ENCODE measurements around the gene MLLT10.
"Not testable (repeated sequence)": the region's sequence is repeated elsewhere in the genome, so short reads cannot be mapped to it uniquely, and the experiment has no call there.

Gene MLLT10

GRCh38 chr10:21531164-21531563 lies 2.9 kb upstream of the MLLT10 start:
- H3K27ac ChIP-seq (ENCODE audit: low read depth, low read length): no peak overlapping the region
- no peaks in the 10 kb centered on the region for H3K9me3 ChIP-seq (ENCODE audit: control insufficient read depth, insufficient read depth, low read depth, low read length)
- H3K4me1 ChIP-seq (ENCODE audit: control insufficient read depth, insufficient read depth, low read length): peaks cover 52% of the 10 kb centered on the region
- no peak overlapping the region for H3K9ac ChIP-seq (ENCODE audit: low read length)
- H3K27me3 ChIP-seq (ENCODE audit: control insufficient read depth, insufficient read depth, low read length): no peaks in the 10 kb centered on the region
- H3K4me3 ChIP-seq (ENCODE audit: low read depth, low read length): no peak overlapping the region
- no peaks in the 10 kb centered on the region for H3K36me3 ChIP-seq (ENCODE audit: control insufficient read depth, insufficient read depth, low read length)

GRCh38 chr10:21532694-21533466 lies 1.2 kb upstream of the MLLT10 start:
- Histone ChIP-seq H3K27ac (ENCODE audit: low read depth, low read length) (peak overlapping the region; percentile 96), H3K9ac (ENCODE audit: low read length) (peak overlapping the region; percentile 95), H3K4me1 (ENCODE audit: control insufficient read depth, insufficient read depth, low read length) (peaks cover 55% of the 10 kb centered on the region)

DNA sequence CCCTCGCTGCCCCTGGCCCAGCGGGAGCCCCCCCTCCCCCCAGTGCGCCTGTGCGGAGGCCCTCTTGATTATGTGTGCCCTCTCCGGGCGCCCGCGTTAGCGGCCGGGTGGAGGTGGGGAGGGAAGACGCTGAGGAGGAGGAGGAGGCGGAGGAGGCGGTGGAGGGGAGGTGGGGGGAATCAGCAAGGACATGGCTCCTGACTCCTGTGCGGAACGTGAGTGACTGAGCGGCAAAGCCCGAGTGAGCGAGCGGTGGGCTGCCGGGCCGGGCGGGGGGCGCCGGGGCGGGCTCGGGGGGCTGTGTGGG lies 201 bp downstream of the MLLT10 start:
- Histone ChIP-seq H3K4me1 (ENCODE audit: control insufficient read depth, insufficient read depth, low read length) (peaks cover 43% of the 10 kb centered on the region), H3K27ac (ENCODE audit: low read depth, low read length) (no peak overlapping the region; the same call in 1 of the 2 replicates), H3K9ac (ENCODE audit: low read length) (peak overlapping the region; percentile 87), H3K36me3 (ENCODE audit: control insufficient read depth, insufficient read depth, low read length) (peaks cover 28% of the 10 kb centered on the region), H3K9me3 (ENCODE audit: control insufficient read depth, insufficient read depth, low read depth, low read length) (no peaks in the 10 kb centered on the region), H3K4me3 (ENCODE audit: low read depth, low read length) (peak overlapping the region; percentile 85), H3K27me3 (ENCODE audit: control insufficient read depth, insufficient read depth, low read length) (no peaks in the 10 kb centered on the region)

More at GRCh38 chr10:21532694-21533466, 1.2 kb upstream of the MLLT10 start:
- no peaks in the 10 kb centered on the region for H3K9me3 ChIP-seq (ENCODE audit: control insufficient read depth, insufficient read depth, low read depth, low read length)
- peaks cover 15% of the 10 kb centered on the region for H3K36me3 ChIP-seq (ENCODE audit: control insufficient read depth, insufficient read depth, low read length)
- no peaks in the 10 kb centered on the region for H3K27me3 ChIP-seq (ENCODE audit: control insufficient read depth, insufficient read depth, low read length)
- peak overlapping the region; percentile 76 for H3K4me3 ChIP-seq (ENCODE audit: low read depth, low read length)

- Histone ChIP-seq H3K4me3 (ENCODE audit: low read depth, low read length) (peak overlapping the region; percentile 85), H3K27me3 (ENCODE audit: control insufficient read depth, insufficient read depth, low read length) (no peaks in the 10 kb centered on the region), H3K9me3 (ENCODE audit: control insufficient read depth, insufficient read depth, low read depth, low read length) (no peaks in the 10 kb centered on the region), H3K27ac (ENCODE audit: low read depth, low read length) (peak overlapping the region; percentile 67; the same call in 1 of the 2 replicates), H3K4me1 (ENCODE audit: control insufficient read depth, insufficient read depth, low read length) (peaks cover 37% of the 10 kb centered on the region), H3K36me3 (ENCODE audit: control insufficient read depth, insufficient read depth, low read length) (peaks cover 34% of the 10 kb centered on the region), H3K9ac (ENCODE audit: low read length) (peak overlapping the region; percentile 89)
Measured at GRCh38 chr10:21534604-21535493, 817 bp downstream of the MLLT10 start.

DNA sequence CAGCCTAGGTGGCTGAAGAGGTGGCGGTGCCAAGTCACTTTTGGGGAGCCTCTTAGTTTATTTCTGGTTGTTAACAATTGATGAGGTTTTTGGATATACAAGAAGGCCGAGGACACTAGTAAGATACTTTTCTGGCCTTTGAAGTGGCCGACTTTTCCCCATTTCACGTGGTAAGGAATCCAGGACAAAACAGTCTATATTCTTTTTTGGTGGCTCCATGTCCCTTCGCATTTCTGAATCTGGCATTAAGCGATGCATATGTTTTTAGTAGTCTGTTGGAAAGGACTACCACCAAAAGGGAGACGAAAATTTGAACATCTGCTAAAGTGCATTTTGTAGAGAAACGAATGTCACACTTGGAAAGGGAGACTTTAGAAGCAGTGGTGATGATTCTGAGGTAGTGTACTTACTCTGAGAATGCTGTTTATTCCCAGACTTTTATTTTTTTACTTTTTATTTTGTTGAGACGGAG lies 1.5 kb downstream of the MLLT10 start:
- H3K27ac ChIP-seq (ENCODE audit: low read depth, low read length): peak overlapping the region; percentile 67; the same call in 1 of the 2 replicates
- H3K4me1 ChIP-seq (ENCODE audit: control insufficient read depth, insufficient read depth, low read length): peaks cover 35% of the 10 kb centered on the region
- peak overlapping the region; percentile 89 for H3K9ac ChIP-seq (ENCODE audit: low read length)

DNA sequence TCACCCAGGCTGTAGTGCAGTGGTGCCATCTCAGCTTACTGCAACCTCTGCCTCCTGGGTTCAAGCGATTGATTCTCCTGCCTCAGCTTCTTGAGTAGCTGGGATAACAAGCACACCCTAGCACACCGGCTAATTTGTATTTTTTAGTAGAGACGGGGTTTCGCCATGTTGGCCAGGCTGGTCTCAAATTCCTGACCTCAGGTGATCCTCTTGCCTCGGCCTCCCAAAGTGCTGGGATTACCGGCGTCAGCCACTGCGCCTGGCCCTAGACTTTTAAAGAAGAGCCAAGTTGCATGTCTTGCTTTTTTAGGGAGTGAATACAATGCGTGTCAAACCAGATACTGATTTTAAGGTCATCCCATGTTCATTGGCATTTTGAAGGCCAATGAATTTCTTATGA lies 1.9 kb downstream of the MLLT10 start:
- not testable (repeated sequence) for H3K9me3 ChIP-seq (ENCODE audit: control insufficient read depth, insufficient read depth, low read depth, low read length); H3K27ac ChIP-seq (ENCODE audit: low read depth, low read length); H3K27me3 ChIP-seq (ENCODE audit: control insufficient read depth, insufficient read depth, low read length)
- H3K9ac ChIP-seq (ENCODE audit: low read length): peak overlapping the region; percentile 89
- H3K4me1 ChIP-seq (ENCODE audit: control insufficient read depth, insufficient read depth, low read length): peaks cover 31% of the 10 kb centered on the region
- peaks cover 45% of the 10 kb centered on the region for H3K36me3 ChIP-seq (ENCODE audit: control insufficient read depth, insufficient read depth, low read length)
- H3K4me3 ChIP-seq (ENCODE audit: low read depth, low read length): peak overlapping the region; percentile 85

More for the DNA sequence above, 1.5 kb downstream of the MLLT10 start:
- Histone ChIP-seq H3K27me3 (ENCODE audit: control insufficient read depth, insufficient read depth, low read length) (no peaks in the 10 kb centered on the region), H3K9me3 (ENCODE audit: control insufficient read depth, insufficient read depth, low read depth, low read length) (no peaks in the 10 kb centered on the region), H3K36me3 (ENCODE audit: control insufficient read depth, insufficient read depth, low read length) (peaks cover 41% of the 10 kb centered on the region), H3K4me3 (ENCODE audit: low read depth, low read length) (peak overlapping the region; percentile 85)

DNA sequence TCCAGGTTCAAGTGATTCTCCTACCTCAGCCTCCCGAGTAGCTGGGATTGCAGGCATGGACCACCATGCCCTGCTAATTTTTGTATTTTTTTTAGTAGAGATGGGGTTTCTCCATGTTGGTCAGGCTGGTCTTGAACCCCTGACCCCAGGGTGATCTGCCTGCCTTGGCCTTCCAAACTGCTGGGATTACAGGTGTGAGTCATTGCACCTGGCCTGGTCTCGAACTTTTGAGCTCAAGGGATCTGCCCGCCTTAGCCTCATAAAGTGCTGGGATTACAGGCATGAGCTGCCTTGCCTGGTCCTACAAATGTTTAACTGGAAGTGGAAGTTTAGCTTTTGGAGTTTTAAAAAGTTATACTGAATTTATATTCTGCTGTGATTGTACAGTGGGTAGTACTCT lies 2.8 kb downstream of the MLLT10 start:
- no peak overlapping the region for H3K27ac ChIP-seq (ENCODE audit: low read depth, low read length)
- H3K36me3 ChIP-seq (ENCODE audit: control insufficient read depth, insufficient read depth, low read length): peaks cover 54% of the 10 kb centered on the region
- peaks cover 27% of the 10 kb centered on the region for H3K4me1 ChIP-seq (ENCODE audit: control insufficient read depth, insufficient read depth, low read length)
- H3K27me3 ChIP-seq (ENCODE audit: control insufficient read depth, insufficient read depth, low read length): no peaks in the 10 kb centered on the region
- H3K9ac ChIP-seq (ENCODE audit: low read length): no peak overlapping the region
- H3K9me3 ChIP-seq (ENCODE audit: control insufficient read depth, insufficient read depth, low read depth, low read length): no peaks in the 10 kb centered on the region
- H3K4me3 ChIP-seq (ENCODE audit: low read depth, low read length): no peak overlapping the region

GRCh38 chr10:21540701-21541100 lies 6.7 kb downstream of the MLLT10 start:
- peaks cover 88% of the 10 kb centered on the region for H3K36me3 ChIP-seq (ENCODE audit: control insufficient read depth, insufficient read depth, low read length)
- H3K4me3 ChIP-seq (ENCODE audit: low read depth, low read length): not testable (repeated sequence)

GRCh38 chr10:21547246-21547645 lies 13.2 kb downstream of the MLLT10 start:
- Histone ChIP-seq H3K9ac (ENCODE audit: low read length) (no peak overlapping the region), H3K4me3 (ENCODE audit: low read depth, low read length) (no peak overlapping the region), H3K27ac (ENCODE audit: low read depth, low read length) (no peak overlapping the region), H3K36me3 (ENCODE audit: control insufficient read depth, insufficient read depth, low read length) (peaks cover 64% of the 10 kb centered on the region), H3K9me3 (ENCODE audit: control insufficient read depth, insufficient read depth, low read depth, low read length) (no peaks in the 10 kb centered on the region), H3K27me3 (ENCODE audit: control insufficient read depth, insufficient read depth, low read length) (no peaks in the 10 kb centered on the region), H3K4me1 (ENCODE audit: control insufficient read depth, insufficient read depth, low read length) (peaks cover 5% of the 10 kb centered on the region; the same call in 1 of the 2 replicates)

More at GRCh38 chr10:21540701-21541100, 6.7 kb downstream of the MLLT10 start:
- H3K9me3 ChIP-seq (ENCODE audit: control insufficient read depth, insufficient read depth, low read depth, low read length); H3K4me1 ChIP-seq (ENCODE audit: control insufficient read depth, insufficient read depth, low read length); H3K27ac ChIP-seq (ENCODE audit: low read depth, low read length); H3K9ac ChIP-seq (ENCODE audit: low read length); H3K27me3 ChIP-seq (ENCODE audit: control insufficient read depth, insufficient read depth, low read length): not testable (repeated sequence)

DNA sequence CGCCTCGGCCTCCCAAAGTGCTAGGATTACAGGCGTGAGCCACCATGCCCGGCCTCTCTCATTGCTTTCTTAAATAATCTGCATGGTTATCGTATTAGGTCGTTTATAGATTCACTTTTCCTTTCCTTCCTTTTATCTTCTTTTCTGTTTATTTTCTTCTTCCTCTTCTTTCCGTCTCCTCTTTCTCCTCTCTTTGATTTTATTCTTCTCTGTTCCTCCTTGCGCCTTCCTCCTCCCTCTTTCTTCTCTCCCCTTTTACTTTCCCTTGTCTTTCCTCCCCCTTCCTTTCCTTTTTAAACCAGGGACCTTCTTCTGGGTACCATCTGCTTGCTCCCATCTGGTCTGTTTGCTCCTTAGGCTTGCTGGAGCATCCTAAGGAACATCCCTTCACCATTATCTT lies 18.6 kb downstream of the MLLT10 start:
- Histone ChIP-seq H3K4me3 (ENCODE audit: low read depth, low read length) (no peak overlapping the region), H3K27me3 (ENCODE audit: control insufficient read depth, insufficient read depth, low read length) (no peaks in the 10 kb centered on the region), H3K36me3 (ENCODE audit: control insufficient read depth, insufficient read depth, low read length) (peaks cover 67% of the 10 kb centered on the region), H3K27ac (ENCODE audit: low read depth, low read length) (no peak overlapping the region), H3K9ac (ENCODE audit: low read length) (no peak overlapping the region), H3K9me3 (ENCODE audit: control insufficient read depth, insufficient read depth, low read depth, low read length) (no peaks in the 10 kb centered on the region), H3K4me1 (ENCODE audit: control insufficient read depth, insufficient read depth, low read length) (peaks cover 5% of the 10 kb centered on the region; the same call in 1 of the 2 replicates)

DNA sequence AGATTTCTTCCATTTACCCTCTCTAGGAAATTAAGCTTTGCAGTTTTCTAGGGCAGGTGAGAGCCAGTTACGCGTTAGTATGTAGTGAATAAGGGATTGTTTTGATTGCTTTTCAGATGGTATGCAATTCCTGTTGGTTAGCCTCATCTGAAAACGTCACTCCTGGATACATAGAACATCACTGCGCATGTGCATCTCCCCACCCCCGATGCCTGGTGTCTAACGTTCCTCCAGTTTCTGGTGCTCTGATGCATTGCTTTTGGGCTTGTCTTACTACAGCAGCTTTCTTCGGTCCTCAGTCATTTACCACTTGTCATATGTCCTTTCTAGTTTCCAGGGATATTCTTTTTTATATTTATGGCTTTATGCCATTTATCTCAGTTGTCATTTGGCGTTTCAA lies 22.5 kb downstream of the MLLT10 start:
- Histone ChIP-seq H3K27me3 (ENCODE audit: control insufficient read depth, insufficient read depth, low read length) (no peaks in the 10 kb centered on the region), H3K9me3 (ENCODE audit: control insufficient read depth, insufficient read depth, low read depth, low read length) (no peaks in the 10 kb centered on the region), H3K27ac (ENCODE audit: low read depth, low read length) (no peak overlapping the region), H3K9ac (ENCODE audit: low read length) (no peak overlapping the region), H3K4me3 (ENCODE audit: low read depth, low read length) (no peak overlapping the region), H3K36me3 (ENCODE audit: control insufficient read depth, insufficient read depth, low read length) (peaks cover 68% of the 10 kb centered on the region), H3K4me1 (ENCODE audit: control insufficient read depth, insufficient read depth, low read length) (no peaks in the 10 kb centered on the region; the same call in 1 of the 2 replicates)
